DMS153 treated with DMSO at 0.1 percent for 48 hours (cell line): ENCODE data around the gene HES4.
A peak's percentile ranks its signal among the peaks of the same experiment; 100 is the strongest.

ENCODE experiments used
- DNase-seq: peaks from one replicate; lab custom pipeline; 2025; ENCODE audit not compliant: unreplicated experiment; lab: John Stamatoyannopoulos, UW

HES4 gene

DNA sequence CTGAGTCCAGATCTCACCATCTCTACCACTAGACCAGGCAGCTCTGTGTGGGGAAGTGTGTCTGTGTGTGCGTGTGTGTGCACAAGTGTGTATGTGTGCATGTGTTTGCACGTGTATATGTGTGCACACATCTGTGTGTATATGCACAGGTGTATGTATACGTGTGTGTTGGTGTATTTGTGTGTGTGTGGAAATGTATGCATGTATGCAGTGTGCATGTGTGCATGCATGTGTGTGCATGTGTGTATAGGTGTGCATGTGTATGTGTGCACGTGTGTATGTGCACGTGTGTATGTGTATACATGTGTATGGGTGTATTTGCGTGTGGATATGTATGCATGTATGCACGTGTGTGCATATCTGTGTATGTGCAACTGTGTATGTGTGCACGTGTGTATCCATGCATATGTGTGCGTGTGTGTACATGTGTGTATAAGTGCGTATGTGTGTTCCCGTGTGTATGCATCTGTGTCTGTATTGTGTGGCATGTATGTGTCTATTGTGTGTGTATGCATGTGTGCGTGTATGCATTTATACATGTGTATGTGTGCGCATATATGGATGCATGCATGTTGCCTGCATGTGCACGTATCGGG is 30.5 kb downstream of the HES4 start:
- no peak for DNase-seq

DNA sequence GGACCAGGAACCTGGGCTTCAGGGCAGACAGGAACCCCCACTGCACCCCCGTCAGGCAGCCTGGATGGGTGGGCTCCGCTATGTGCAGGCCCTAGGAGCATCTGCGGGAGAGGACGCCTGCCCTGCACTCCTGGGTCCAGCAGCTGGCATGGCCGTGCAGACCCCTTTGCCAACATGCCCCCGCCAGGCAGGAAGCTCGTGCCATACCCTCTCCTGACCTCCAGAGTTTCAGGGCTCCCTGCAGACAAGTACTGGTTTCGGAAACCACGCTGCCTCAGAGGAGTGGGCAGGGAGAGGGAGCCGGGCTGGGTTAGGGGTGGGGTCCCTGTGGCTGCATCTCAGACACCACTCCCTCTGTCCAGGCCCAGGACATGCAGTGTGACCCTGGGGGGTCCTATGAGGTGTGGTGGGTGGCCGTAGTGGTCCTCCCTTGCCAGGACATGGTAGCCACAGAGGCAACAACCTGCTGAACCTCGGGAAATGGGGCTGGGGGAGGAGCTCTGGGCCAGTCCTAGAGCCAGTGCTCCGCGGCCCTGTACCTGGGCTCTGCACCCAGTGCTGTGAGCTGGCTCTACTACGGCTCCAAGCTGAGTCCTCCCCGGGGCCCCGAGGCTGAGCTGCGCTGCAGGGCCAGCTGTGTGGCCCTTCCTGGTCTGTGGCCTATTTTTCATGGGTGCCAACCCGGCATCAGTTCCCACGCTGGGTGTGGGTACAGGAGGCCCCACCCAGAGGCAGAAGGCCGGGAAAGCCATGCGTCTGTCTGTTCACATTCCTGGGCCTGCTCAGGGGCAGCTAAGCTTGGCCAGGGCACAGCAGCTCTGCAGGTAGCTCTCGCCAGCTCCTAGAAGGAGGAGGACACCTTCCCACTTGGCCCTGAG is 32.2 kb downstream of the HES4 start:
- no peak for DNase-seq

DNA sequence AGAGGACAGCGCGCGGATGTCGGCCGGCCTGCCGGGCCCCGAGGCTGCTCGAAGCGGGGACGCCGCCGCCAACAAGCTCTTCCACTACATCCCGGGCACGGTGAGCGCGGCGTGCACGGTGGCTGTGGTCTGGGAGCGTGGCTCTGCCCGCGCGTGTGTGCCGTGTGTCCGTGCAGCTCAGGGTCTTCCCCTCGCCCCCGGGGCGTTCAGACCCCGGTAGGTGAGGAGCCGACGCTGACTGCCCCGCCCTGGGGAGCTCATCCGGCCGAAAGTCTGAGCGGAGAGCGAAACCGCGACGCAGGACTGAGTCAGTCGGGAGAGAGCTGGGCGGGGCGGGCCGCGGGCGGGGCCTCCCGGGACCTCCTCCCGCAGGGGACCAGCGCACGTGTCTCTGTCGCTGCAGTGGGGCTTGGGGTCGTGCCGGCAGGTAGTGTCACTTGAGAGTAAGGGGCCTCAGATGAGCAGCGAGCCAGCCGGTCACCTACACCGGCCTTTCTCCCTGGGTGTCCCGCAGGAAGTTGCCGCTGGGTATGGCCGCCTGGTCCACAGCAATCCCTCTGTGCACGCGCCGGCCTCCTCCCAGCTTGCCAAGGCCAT is 33.1 kb downstream of the HES4 start:
- DNase-seq: no peak

GRCh38 chr1:966135-966703 is 33.7 kb downstream of the HES4 start, which contains the start of gene PLEKHN1:
TSS of gene PLEKHN1 (plus strand) at chr1:966482. CDS start at chr1:966532, 50 bp downstream.
- no peak for DNase-seq

- DNase-seq: no peak
These were observed 34.3 kb downstream of the HES4 start for GRCh38 chr1:965526-966134.

- DNase-seq: no peak
These were observed 35.0 kb downstream of the HES4 start for GRCh38 chr1:964691-965525.

DNA sequence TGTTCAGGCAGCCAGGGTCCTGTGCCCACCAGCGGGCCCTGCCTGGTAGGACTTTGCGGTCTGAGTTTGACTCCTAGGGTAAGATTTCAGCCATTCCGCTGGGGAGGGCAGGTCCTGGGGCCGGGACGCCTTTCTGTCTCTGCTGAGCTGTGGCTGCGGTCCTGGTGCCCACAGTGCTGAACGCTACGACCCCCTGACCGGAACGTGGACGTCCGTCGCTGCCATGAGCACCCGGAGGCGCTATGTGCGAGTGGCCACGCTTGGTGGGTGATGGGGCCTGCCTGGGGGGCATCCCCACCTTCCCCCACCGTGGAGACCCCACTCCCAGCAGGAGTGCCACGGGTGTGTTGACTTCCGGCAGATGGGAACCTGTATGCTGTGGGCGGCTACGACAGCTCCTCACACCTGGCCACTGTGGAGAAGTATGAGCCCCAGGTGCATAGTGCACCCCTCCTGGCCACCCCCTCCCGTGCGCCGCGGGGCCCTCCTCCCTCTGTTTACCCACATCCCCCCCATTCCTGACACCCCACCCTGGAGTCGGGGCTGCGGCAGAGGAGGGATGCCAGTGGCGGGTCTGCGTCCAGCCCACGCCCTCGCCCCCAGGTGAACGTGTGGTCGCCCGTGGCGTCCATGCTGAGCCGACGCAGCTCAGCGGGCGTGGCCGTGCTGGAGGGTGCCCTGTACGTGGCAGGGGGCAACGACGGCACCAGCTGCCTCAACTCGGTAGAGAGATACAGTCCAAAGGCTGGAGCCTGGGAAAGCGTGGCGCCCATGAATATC is 36.0 kb downstream of the HES4 start:
- no peak for DNase-seq

DNA sequence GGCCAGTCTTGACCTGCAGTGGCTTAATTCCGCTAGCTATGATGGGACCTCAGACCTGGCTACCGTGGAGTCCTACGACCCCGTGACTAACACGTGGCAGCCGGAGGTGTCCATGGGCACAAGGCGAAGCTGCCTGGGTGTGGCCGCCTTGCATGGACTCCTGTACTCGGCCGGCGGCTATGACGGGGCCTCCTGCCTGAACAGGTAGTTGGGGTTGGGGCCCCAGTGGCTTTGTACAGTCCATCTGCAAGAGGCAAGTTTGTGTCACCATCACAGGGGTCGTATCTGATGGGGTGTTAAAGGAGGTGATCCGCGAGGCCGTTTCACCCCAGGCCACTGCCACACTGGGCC is 36.6 kb downstream of the HES4 start:
- no peak for DNase-seq

- no peak for DNase-seq
These were observed 37.3 kb downstream of the HES4 start for GRCh38 chr1:962381-963300.

DNA sequence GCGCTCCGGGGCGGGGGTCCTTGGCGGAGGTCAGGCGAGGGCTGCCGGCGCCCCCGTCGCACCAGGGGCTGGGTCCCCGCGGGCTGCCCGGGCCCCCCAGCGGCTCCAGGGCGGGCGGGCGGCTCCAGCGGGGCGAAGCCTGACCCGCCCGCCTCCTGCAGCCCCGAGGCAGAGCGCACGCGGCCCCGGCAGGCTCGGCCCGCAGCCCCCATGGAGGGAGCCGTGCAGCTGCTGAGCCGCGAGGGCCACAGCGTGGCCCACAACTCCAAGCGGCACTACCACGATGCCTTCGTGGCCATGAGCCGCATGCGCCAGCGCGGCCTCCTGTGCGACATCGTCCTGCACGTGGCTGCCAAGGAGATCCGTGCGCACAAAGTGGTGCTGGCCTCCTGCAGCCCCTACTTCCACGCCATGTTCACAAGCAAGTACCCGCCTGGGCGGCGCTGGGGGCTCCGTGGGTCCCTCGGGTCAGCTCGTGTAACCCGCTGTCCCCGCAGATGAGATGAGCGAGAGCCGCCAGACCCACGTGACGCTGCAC is 38.7 kb downstream of the HES4 start:
- no peak for DNase-seq

DNA sequence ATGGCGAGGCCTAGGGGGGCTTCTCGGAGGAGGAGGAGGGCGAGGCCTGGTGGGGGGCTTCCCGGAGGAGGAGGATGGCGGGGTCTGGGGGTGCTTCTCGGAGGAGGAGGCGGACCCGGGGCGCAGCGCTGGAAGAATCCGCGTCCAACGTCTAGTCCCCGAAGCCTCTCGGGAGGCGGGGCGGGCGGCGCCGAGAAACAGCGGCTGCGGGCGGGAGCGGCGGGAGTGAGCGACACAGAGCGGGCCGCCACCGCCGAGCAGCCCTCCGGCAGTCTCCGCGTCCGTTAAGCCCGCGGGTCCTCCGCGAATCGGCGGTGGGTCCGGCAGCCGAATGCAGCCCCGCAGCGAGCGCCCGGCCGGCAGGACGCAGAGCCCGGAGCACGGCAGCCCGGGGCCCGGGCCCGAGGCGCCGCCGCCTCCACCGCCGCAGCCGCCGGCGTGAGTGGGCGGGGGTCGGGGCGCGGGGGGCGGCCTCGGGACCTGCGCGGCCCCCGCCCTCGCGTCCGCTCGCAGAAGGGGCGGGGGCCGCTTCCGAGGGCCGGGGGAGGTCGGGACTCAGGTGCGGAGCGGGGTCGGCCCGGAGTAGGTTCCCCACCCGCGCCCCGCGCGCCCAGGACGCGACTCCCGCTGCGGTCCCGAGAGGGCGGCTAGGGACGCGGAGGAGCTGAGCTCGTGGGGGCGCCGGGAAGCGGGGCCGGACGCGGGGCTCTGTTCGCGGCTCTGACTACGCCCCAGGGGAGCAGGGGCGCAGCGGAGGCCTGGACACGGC is 39.4 kb downstream of the HES4 start, which contains the start of gene KLHL17:
Gene KLHL17, plus strand, starts transcription at position 222 of the 769 bp plus-strand sequence. Its CDS starts 110 bp downstream, at position 332.
- DNase-seq: peak; percentile 32

DNA sequence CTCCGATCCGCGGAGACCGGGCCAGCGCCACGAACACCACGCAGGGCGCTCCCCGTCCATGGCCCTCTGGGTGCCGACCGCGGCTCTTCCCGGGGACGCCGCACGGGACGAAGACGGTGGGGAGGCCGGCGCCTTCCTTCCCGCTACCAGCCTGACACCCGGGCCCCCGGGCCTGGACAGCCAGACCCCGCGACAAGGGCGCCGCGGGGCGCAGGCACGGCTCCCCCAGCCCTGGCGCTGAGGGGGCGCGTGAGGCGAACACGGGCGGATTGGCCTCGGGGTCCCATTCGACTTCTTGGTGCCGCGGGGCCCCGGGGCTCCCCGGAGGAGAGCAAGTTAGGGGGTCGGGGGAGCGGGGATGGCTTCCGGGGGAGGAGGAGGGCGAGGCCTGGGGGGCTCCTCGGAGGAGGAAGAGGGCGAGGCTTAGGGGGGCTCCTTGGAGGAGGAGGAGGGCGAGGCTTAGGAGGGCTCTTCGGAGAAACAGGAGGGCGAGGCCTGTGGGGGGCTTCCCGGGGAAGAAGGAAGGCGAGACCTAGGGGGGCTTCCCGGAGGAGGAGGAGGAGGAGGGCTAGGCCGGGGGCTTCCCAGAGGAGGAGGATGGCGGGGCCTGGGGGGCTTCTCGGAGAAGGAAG is 40.0 kb downstream of the HES4 start:
- no peak for DNase-seq

DNA sequence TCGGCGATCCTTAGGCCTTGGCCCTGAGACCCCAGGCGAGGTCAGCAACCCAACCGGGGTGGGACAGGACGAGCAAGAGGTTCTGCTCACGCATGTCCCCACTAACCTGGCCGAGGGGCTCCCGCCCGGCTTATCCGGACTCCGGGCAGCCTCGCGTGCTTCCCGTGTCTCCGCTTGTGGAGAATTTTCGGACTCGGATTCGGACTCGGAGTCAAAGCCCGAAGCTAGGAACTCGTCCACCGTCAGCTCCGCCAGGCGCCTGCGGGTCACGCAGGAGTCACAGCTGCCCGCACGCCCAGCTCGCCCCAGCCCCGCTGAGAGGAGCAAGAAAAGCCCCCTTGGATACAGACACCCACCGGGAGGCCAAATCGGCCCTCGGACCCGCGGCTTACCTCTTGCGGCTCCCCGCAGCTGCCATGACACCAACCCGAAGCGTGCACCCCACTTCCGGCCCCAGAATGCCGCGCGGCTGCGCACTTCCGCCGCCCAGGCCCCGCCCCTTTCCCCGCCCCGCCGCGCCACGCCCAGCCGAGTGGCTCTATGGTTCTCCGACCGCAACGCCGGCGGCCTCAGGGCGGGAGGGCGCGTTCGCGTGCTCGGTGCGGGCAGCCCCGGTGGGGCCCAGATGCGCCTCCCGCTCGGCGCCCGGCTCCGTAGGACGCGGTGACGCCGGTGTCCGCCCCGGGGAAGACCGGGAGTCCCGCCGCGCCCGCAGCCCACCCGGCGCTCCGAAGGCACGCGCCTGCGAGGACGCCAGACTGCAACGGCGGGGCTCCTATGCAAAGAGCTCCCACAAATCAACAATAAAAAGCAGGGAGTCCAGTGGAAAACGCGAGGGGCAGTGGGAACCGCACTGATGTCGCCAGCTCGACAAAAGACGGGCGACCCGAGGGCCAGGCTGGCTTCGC is 40.8 kb downstream of the HES4 start, which contains the start of gene NOC2L:
Gene NOC2L, minus strand, starts transcription at position 434 of the 908 bp plus-strand sequence. Its CDS starts 16 bp downstream, at position 418.
- DNase-seq: peak; percentile 83

- no peak for DNase-seq
These were observed 43.3 kb downstream of the HES4 start for GRCh38 chr1:956636-957035.

DNA sequence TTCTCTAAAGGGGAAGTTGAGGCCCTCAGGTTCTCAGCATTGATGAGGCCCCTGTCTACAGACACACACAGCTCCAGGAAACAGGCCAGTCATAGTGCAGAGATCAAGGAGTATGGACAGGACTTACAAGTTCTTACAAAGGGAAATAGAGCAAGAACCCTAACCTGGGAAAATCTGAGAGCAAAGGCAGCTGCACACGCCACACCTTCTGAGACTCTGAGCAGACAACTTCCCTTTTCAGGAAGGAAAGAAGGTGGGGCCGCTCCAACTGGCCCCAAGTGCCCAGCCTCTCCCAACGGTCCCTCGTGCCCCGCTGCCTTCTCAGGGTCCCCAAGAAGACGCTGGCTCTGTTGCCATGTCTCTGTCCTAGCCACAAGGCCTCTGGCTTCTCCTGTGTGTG is 44.4 kb downstream of the HES4 start:
- DNase-seq: no peak

DNA sequence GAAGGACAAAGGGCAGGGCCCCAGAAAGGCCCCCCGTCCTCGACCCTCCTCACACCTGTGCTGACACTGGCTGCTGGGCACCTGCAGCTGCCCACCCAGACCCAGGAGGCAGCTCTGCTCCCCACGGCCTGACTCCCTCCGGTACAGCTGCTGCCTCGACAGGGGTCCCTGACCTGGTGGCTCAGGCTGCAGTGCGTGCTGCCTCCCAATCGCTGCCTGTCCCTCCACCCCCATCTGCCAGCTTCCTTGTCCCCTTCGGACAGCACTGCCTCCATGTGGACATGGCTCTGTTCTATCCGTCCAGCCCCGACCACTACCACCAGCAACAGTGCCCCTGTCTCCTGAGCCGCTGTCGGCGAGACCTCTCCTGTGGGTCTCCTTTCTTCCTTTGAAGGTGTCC is 45.0 kb downstream of the HES4 start:
- no peak for DNase-seq
